Gastrocnemius medialis (tissue), 4 donors: Measurements from ENCODE around the gene AQP12B.

Experiments
- POLR2A ChIP-seq, 2 donors: fragments of 450-650 bp; IDR thresholded peaks; one replicate each; pipeline ENCODE4 v1.6.1; 2017; ENCODE audit warnings: antibody characterized with exemption in 2 of 2, mild to moderate bottlenecking in 2 of 2, moderate library complexity in 2 of 2
- TF ChIP-seq, protein P1 (sequence below), 5 experiments: fragments of 450-650 bp in 3 of 5; fragments of 200-600 bp in 2 of 5; sonication (generic) in 2 of 5; IDR thresholded peaks in 4 of 5; conservative IDR thresholded peaks in 1 of 5; 1 replicate in 4 of 5; 2 replicates in 1 of 5; pipeline ENCODE4 v1.5.1; 2016 to 2019; ENCODE audit warnings: antibody characterized with exemption in 5 of 5, mild to moderate bottlenecking in 3 of 5, moderate library complexity in 3 of 5

DNA sequence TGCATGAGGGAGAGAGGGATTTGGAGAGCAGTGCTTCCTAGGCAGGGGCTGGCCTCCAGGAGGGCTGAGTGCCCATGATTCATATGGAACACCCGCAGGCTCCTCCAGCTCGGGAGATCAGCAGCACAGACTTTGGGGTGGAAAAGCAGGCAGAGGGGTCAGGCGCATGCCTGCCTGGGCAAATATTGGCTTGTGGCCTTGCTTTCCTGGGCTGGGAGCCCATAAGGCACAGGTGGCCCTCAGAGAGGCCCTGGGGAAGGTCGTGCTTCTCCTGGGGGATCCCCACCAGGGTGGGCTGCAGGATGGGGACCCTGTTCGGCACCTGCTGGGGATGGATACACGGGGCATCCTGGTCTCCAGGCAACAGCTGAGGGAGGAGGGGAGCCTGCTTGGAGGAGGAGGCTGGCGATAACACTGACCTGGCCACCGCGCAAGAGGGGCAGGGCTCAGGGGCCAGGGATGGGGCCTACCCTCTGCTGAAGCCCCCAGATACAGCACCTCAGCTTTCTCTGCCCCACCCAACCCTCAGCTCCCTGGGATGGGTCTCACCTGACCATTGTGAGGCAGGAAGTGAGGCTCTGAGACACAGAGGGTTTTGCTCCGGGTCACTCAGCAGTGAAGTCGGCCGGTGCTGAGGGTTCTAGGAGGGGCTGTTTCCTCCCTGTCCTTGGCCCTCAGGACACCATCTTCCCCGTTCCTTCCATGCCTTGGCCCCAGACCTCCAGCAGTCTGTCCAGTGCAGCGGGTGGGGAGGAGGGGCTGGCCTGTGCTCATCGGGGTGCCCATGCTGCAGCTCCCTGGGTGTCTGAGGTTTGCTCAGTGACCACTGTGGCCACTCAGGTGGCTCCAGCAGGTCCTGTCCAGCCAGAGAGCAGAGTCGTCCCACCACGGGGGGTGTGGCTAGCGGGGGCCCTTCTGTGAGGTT is 21.0 kb upstream of the AQP12B start:
- TF ChIP-seq, protein P1, sequence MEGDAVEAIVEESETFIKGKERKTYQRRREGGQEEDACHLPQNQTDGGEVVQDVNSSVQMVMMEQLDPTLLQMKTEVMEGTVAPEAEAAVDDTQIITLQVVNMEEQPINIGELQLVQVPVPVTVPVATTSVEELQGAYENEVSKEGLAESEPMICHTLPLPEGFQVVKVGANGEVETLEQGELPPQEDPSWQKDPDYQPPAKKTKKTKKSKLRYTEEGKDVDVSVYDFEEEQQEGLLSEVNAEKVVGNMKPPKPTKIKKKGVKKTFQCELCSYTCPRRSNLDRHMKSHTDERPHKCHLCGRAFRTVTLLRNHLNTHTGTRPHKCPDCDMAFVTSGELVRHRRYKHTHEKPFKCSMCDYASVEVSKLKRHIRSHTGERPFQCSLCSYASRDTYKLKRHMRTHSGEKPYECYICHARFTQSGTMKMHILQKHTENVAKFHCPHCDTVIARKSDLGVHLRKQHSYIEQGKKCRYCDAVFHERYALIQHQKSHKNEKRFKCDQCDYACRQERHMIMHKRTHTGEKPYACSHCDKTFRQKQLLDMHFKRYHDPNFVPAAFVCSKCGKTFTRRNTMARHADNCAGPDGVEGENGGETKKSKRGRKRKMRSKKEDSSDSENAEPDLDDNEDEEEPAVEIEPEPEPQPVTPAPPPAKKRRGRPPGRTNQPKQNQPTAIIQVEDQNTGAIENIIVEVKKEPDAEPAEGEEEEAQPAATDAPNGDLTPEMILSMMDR (IDR thresholded peaks at IDR 0.05 in 4 of 5, conservative IDR thresholded peaks at IDR 0.05 in 1 of 5), result no peak
- TF ChIP-seq POLR2A (IDR thresholded peaks at IDR 0.05), result no peak
